HepG2 (cell line): ENCODE data around the gene RNPEPL1. TPM values are rescaled to one million over a fixed set of nuclear protein-coding genes. Genes with fewer than 3 reads are reported as not detected.

Experiments used
- ARID2 ChIP-seq: sonication (generic); formaldehyde crosslinking; IDR thresholded peaks from 2 replicates; pipeline ENCODE4 v1.8.1; 2022; ENCODE audit warnings: mild to moderate bottlenecking, missing genetic modification reagents, borderline replicate concordance
- ESRRA ChIP-seq: sonication (generic); formaldehyde crosslinking; IDR thresholded peaks from 2 replicates; pipeline ENCODE4 v1.5.1; 2020; ENCODE audit warnings: mild to moderate bottlenecking, low read depth, missing genetic modification reagents
- HOXA5 ChIP-seq: sonication (generic); formaldehyde crosslinking; IDR thresholded peaks from 2 replicates; pipeline ENCODE4 v1.4.0; 2020; ENCODE audit warnings: missing genetic modification reagents
- KLF12 ChIP-seq: sonication (generic); formaldehyde crosslinking; IDR thresholded peaks from 2 replicates; pipeline ENCODE4 v1.4.0; 2020; ENCODE audit warnings: missing genetic modification reagents, borderline replicate concordance
- KLF15 ChIP-seq: sonication (generic); formaldehyde crosslinking; IDR thresholded peaks from 2 replicates; pipeline ENCODE4 v1.8.1; 2023; ENCODE audit warnings: borderline replicate concordance, mild to moderate bottlenecking, inconsistent platforms, missing genetic modification reagents, mixed read lengths
- NONO ChIP-seq, 2 experiments: fragments of 450-650 bp in 1 of 2; sonication (generic) in 1 of 2; formaldehyde crosslinking in 1 of 2; IDR thresholded peaks in 1 of 2; conservative IDR thresholded peaks in 1 of 2; 2 replicates each; pipeline versions ENCODE4 v1.6.1 to v1.8.0; 2017 to 2022; ENCODE audit warnings: mild to moderate bottlenecking in 1 of 2, missing genetic modification reagents in 1 of 2, moderate library complexity in 1 of 2
- SIN3B ChIP-seq: fragments of 150-350 bp; IDR thresholded peaks from 2 replicates; pipeline ENCODE4 v1.6.1; 2014; ENCODE audit warnings: low read length
- STAG1 ChIP-seq: sonication (generic); formaldehyde crosslinking; IDR thresholded peaks from 2 replicates; pipeline ENCODE4 v1.4.0; 2020; ENCODE audit warnings: missing genetic modification reagents
- TP53 ChIP-seq: sonication (generic); formaldehyde crosslinking; conservative IDR thresholded peaks from 2 replicates; pipeline ENCODE4 v1.4.0; 2020; ENCODE audit warnings: missing genetic modification reagents
- ZBTB7B ChIP-seq: sonication (generic); formaldehyde crosslinking; IDR thresholded peaks from 2 replicates; pipeline ENCODE4 v1.4.0; 2020; ENCODE audit warnings: missing genetic modification reagents
- ZFAT ChIP-seq: sonication (generic); formaldehyde crosslinking; conservative IDR thresholded peaks from 2 replicates; pipeline ENCODE4 v1.8.1; 2023; ENCODE audit warnings: missing genetic modification reagents, inconsistent platforms
- ZNF20 ChIP-seq: sonication (generic); formaldehyde crosslinking; IDR thresholded peaks from 2 replicates; pipeline ENCODE4 v1.4.0; 2020; ENCODE audit warnings: mild to moderate bottlenecking, moderate library complexity, missing genetic modification reagents
- ZNF790 ChIP-seq: sonication (generic); formaldehyde crosslinking; IDR thresholded peaks from 2 replicates; pipeline ENCODE4 v1.8.0; 2022; ENCODE audit warnings: missing genetic modification reagents, mild to moderate bottlenecking, borderline replicate concordance
- ZNF839 ChIP-seq: sonication (generic); formaldehyde crosslinking; IDR thresholded peaks from 2 replicates; pipeline ENCODE4 v1.4.0; 2020; ENCODE audit warnings: missing genetic modification reagents, mild to moderate bottlenecking, borderline replicate concordance
- polyA plus RNA-seq, 8 experiments: library from polyadenylated mRNA; depleted of rRNA in 3 of 8; stranded (reverse) in 7 of 8; unstranded in 1 of 8; fragments of >200 nt; fragmentation: Illumina TruSeq in 4 of 8; extraction: Trizol in 4 of 8; gene quantifications; 2 replicates each; pipeline versions ENCODE4 v1.2.1 to v1.2.3, GENCODE V29; 2011 to 2016; ENCODE audit warnings: low read depth in 4 of 8, missing spikeins in 1 of 8, mixed read lengths in 1 of 8; ENCODE audit not compliant: insufficient read depth in 1 of 8
- total RNA-seq, 5 experiments: library from RNA; depleted of rRNA; stranded (reverse); fragments of >200 nt; fragmentation: Illumina TruSeq; extraction: Trizol; gene quantifications; 2 replicates each; pipeline ENCODE4 v1.2.3, GENCODE V29; 2016; ENCODE audit warnings: low read depth in 1 of 5
- TF ChIP-seq, protein P1 (sequence below): sonication (generic); formaldehyde crosslinking; IDR thresholded peaks from 2 replicates; pipeline ENCODE4 v1.4.0; 2020; ENCODE audit warnings: mild to moderate bottlenecking, missing genetic modification reagents

Gene RNPEPL1
- total and polyA plus RNA-seq, 2 of the 13 experiments (the other 11 are each of a cell fraction or from before 2014, with no cell fraction given), result 13.0 to 18.0 TPM

- TF ChIP-seq, protein P1, sequence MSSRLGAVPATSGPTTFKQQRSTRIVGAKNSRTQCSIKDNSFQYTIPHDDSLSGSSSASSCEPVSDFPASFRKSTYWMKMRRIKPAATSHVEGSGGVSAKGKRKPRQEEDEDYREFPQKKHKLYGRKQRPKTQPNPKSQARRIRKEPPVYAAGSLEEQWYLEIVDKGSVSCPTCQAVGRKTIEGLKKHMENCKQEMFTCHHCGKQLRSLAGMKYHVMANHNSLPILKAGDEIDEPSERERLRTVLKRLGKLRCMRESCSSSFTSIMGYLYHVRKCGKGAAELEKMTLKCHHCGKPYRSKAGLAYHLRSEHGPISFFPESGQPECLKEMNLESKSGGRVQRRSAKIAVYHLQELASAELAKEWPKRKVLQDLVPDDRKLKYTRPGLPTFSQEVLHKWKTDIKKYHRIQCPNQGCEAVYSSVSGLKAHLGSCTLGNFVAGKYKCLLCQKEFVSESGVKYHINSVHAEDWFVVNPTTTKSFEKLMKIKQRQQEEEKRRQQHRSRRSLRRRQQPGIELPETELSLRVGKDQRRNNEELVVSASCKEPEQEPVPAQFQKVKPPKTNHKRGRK, result 0 out of 2 replicates have a peak, but pooled peaks have one; percentile 9
- no peak for TF ChIP-seq ARID2 (CRISPR knock-in tag)
- no peak for TF ChIP-seq ESRRA (CRISPR knock-in tag)
- TF ChIP-seq KLF15 (CRISPR knock-in tag), result no peak
- no peak for TF ChIP-seq ZFAT (CRISPR knock-in tag)
- 0 out of 2 replicates have a peak, but pooled peaks have one; percentile 41 for TF ChIP-seq ZNF839 (CRISPR knock-in tag)
- no peak for TF ChIP-seq ZBTB7B
- no peak for TF ChIP-seq KLF12 (CRISPR knock-in tag)
- TF ChIP-seq ZNF20 (CRISPR knock-in tag), result no peak
- no peak for TF ChIP-seq TP53 (CRISPR knock-in tag)
- no peak for TF ChIP-seq NONO (IDR thresholded peaks at IDR 0.05)
- TF ChIP-seq NONO (CRISPR knock-in tag; conservative IDR thresholded peaks at IDR 0.05), result no peak
- TF ChIP-seq ZNF790 (CRISPR knock-in tag), result no peak
- no peak for TF ChIP-seq SIN3B
- TF ChIP-seq STAG1 (CRISPR knock-in tag), result no peak
- TF ChIP-seq HOXA5, result no peak
Observed at GRCh38 chr2:240559286-240559685, 9.0 kb upstream of the RNPEPL1 start (continued).
